HEK293 (cell line): ENCODE data around the gene NPHP4.

Experiments used
- CTCF ChIA-PET: fragments of 350-600 bp; formaldehyde crosslinking; extraction: SDS; loops from one replicate; lab custom pipeline; 2021; ENCODE audit warnings: antibody characterized with exemption; lab: Yijun Ruan, JAX
- POLR2A ChIA-PET: fragments of 300-600 bp; formaldehyde crosslinking; extraction: SDS; loops from one replicate; lab custom pipeline; 2020; ENCODE audit warnings: antibody characterized with exemption, inconsistent platforms; lab: Yijun Ruan, JAX
- H3K27ac ChIP-seq: fragments of 200-500 bp; sonication (Bioruptor generic); 2 replicates; pipeline ENCODE4 v1.5.1; 2014; ENCODE audit warnings: low read depth, low read length, control low read depth, inconsistent platforms; ENCODE audit errors: extremely low read depth
- H3K36me3 ChIP-seq, 2 experiments: fragments of 200-500 bp in 1 of 2; sonication (Bioruptor generic) in 1 of 2; 1 replicate in 1 of 2; 2 replicates in 1 of 2; pipeline ENCODE4 v1.5.1; 2014 to 2017; ENCODE audit warnings: inconsistent platforms in 2 of 2, low read length in 2 of 2; ENCODE audit not compliant: control insufficient read depth in 2 of 2, insufficient read depth in 1 of 2
- H3K4me1 ChIP-seq: fragments of 200-500 bp; sonication (Bioruptor generic); 2 replicates; pipeline ENCODE4 v1.5.1; 2014; ENCODE audit warnings: mild to moderate bottlenecking, low read length, inconsistent platforms; ENCODE audit not compliant: control insufficient read depth, insufficient read depth
- H3K4me3 ChIP-seq: 2 replicates; pipeline ENCODE4 v1.5.1; 2011; ENCODE audit warnings: low read depth, mild to moderate bottlenecking, control low read depth, low read length, moderate library complexity
- H3K9me3 ChIP-seq: fragments of 200-500 bp; sonication (Bioruptor generic); 2 replicates; pipeline ENCODE4 v1.5.1; 2014; ENCODE audit warnings: low read depth, low read length, inconsistent platforms; ENCODE audit not compliant: control insufficient read depth, insufficient read depth
- BCL11B ChIP-seq: fragments of 450-650 bp; formaldehyde crosslinking; IDR thresholded peaks from 2 replicates; pipeline ENCODE4 v1.5.1; 2016; ENCODE audit warnings: low read depth, missing biosample characterization, missing genetic modification characterization
- GLI2 ChIP-seq: fragments of 450-650 bp; formaldehyde crosslinking; IDR thresholded peaks from 2 replicates; pipeline ENCODE4; 2017; ENCODE audit warnings: missing biosample characterization, missing genetic modification characterization, low read depth, borderline replicate concordance
- GLIS1 ChIP-seq: fragments of 450-650 bp; formaldehyde crosslinking; IDR thresholded peaks from 2 replicates; pipeline ENCODE4 v1.5.1; 2016; ENCODE audit warnings: missing biosample characterization, missing genetic modification characterization
- RBAK ChIP-seq: fragments of 450-650 bp; formaldehyde crosslinking; IDR thresholded peaks from 2 replicates; pipeline ENCODE4 v1.5.1; 2016; ENCODE audit warnings: missing biosample characterization, missing genetic modification characterization
- ZFP37 ChIP-seq: fragments of 450-650 bp; formaldehyde crosslinking; IDR thresholded peaks from 2 replicates; pipeline ENCODE4 v1.5.1; 2016; ENCODE audit warnings: missing biosample characterization, missing genetic modification characterization
- ZNF121 ChIP-seq: fragments of 450-650 bp; formaldehyde crosslinking; IDR thresholded peaks from 2 replicates; pipeline ENCODE4 v1.5.1; 2016; ENCODE audit warnings: missing biosample characterization, missing genetic modification characterization
- ZNF146 ChIP-seq: fragments of 450-650 bp; formaldehyde crosslinking; IDR thresholded peaks from 2 replicates; pipeline ENCODE4 v1.5.1; 2016; ENCODE audit warnings: missing biosample characterization, missing genetic modification characterization
- ZNF211 ChIP-seq: fragments of 450-650 bp; formaldehyde crosslinking; IDR thresholded peaks from 2 replicates; pipeline ENCODE4 v1.5.1; 2016; ENCODE audit warnings: low read depth, missing biosample characterization, missing genetic modification characterization
- ZNF274 ChIP-seq, 2 experiments: fragments of 200-500 bp in 1 of 2; fragments of 450-650 bp in 1 of 2; sonication (Bioruptor generic) in 1 of 2; formaldehyde crosslinking in 1 of 2; IDR thresholded peaks; 2 replicates each; pipeline versions ENCODE4 v1.5.1 to v1.6.1; 2014 to 2016; ENCODE audit warnings: borderline replicate concordance in 1 of 2, inconsistent platforms in 1 of 2, low read length in 1 of 2, missing biosample characterization in 1 of 2, missing genetic modification characterization in 1 of 2
- ZNF423 ChIP-seq: fragments of 450-650 bp; formaldehyde crosslinking; IDR thresholded peaks from 2 replicates; pipeline ENCODE4 v1.5.1; 2016; ENCODE audit warnings: missing biosample characterization, missing genetic modification characterization
- ZNF514 ChIP-seq: fragments of 450-650 bp; formaldehyde crosslinking; IDR thresholded peaks from 2 replicates; pipeline ENCODE4 v1.5.1; 2016; ENCODE audit warnings: missing biosample characterization, missing genetic modification characterization
- ZNF529 ChIP-seq: fragments of 450-650 bp; formaldehyde crosslinking; IDR thresholded peaks from 2 replicates; pipeline ENCODE4 v1.5.1; 2017; ENCODE audit warnings: missing genetic modification characterization, missing biosample characterization; ENCODE audit not compliant: insufficient replicate concordance
- ZNF560 ChIP-seq: fragments of 450-650 bp; formaldehyde crosslinking; IDR thresholded peaks from 2 replicates; pipeline ENCODE4 v1.5.1; 2017; ENCODE audit warnings: missing biosample characterization, missing genetic modification characterization, borderline replicate concordance
- ZNF610 ChIP-seq: fragments of 450-650 bp; formaldehyde crosslinking; IDR thresholded peaks from 2 replicates; pipeline ENCODE4 v1.5.1; 2016; ENCODE audit warnings: missing biosample characterization, missing genetic modification characterization, borderline replicate concordance
- ZNF623 ChIP-seq: fragments of 450-650 bp; formaldehyde crosslinking; IDR thresholded peaks from 2 replicates; pipeline ENCODE4 v1.5.1; 2016; ENCODE audit warnings: missing biosample characterization, missing genetic modification characterization
- ZNF768 ChIP-seq: fragments of 450-650 bp; formaldehyde crosslinking; IDR thresholded peaks from 2 replicates; pipeline ENCODE4 v1.5.1; 2018; ENCODE audit warnings: missing biosample characterization, mild to moderate bottlenecking, missing genetic modification characterization
- ZSCAN16 ChIP-seq: fragments of 450-650 bp; formaldehyde crosslinking; IDR thresholded peaks from 2 replicates; pipeline ENCODE4 v1.5.1; 2016; ENCODE audit warnings: missing biosample characterization, missing genetic modification characterization
- ZXDB ChIP-seq: fragments of 450-650 bp; formaldehyde crosslinking; IDR thresholded peaks from 2 replicates; pipeline ENCODE4 v1.5.1; 2016; ENCODE audit warnings: missing biosample characterization, missing genetic modification characterization
- TF ChIP-seq, protein P1 (sequence below): fragments of 450-650 bp; formaldehyde crosslinking; IDR thresholded peaks from 2 replicates; pipeline ENCODE4 v1.5.1; 2016; ENCODE audit warnings: missing biosample characterization, missing genetic modification characterization

The NPHP4 gene

DNA sequence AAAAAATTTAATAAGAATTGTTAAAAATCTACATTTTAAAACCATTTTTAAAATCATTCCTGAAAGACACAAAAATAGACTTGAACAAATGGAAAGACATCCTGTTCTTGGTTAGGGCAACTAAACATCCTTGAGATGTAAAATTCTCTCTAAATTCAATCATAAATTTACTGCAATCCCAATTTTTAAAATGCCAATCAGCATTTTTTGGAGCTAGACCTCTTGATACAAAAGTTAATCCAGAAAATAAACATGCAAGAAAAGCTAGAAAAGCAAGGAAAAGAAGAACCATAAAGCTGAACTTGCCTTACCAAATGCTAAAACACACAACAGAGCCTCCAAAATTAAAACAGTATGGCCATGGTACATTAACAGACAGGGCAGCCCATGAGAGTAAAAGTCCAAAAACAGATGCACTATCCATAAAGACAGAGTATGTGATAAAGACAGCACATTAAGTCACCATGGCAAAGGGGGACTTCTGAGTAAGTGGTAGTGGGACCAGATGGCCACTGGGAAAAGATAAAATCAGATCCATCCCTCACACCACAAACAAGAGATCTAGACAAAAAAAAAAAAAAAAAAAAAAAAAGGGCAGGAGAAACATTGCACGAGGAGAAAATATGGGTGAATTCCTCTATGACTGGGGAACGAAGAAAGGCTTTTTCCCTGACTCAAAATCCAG, 51.4 kb downstream of the NPHP4 start:
- TF ChIP-seq ZNF121 (tag by site-specific recombination) = no peak
- no peak for TF ChIP-seq ZFP37 (tag by site-specific recombination)
- TF ChIP-seq, protein P1, sequence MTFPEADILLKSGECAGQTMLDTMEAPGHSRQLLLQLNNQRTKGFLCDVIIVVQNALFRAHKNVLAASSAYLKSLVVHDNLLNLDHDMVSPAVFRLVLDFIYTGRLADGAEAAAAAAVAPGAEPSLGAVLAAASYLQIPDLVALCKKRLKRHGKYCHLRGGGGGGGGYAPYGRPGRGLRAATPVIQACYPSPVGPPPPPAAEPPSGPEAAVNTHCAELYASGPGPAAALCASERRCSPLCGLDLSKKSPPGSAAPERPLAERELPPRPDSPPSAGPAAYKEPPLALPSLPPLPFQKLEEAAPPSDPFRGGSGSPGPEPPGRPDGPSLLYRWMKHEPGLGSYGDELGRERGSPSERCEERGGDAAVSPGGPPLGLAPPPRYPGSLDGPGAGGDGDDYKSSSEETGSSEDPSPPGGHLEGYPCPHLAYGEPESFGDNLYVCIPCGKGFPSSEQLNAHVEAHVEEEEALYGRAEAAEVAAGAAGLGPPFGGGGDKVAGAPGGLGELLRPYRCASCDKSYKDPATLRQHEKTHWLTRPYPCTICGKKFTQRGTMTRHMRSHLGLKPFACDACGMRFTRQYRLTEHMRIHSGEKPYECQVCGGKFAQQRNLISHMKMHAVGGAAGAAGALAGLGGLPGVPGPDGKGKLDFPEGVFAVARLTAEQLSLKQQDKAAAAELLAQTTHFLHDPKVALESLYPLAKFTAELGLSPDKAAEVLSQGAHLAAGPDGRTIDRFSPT (tag by site-specific recombination) = no peak
- TF ChIP-seq ZNF211 (tag by site-specific recombination) = no peak
- TF ChIP-seq ZNF274 (IDR thresholded peaks at IDR 0.05; ENCODE audit: low read length) = no peak
- TF ChIP-seq ZNF274 (tag by site-specific recombination; IDR thresholded peaks at IDR 0.05; ENCODE audit: borderline replicate concordance) = no peak
- no peak for TF ChIP-seq ZNF610 (tag by site-specific recombination)
- TF ChIP-seq ZNF768 = no peak
- no peak for TF ChIP-seq GLIS1 (tag by site-specific recombination)
- no peak for TF ChIP-seq ZSCAN16 (tag by site-specific recombination)
- no peak for TF ChIP-seq GLI2 (tag by site-specific recombination)
- no peak for TF ChIP-seq ZNF423 (tag by site-specific recombination)
- no peak for TF ChIP-seq RBAK
- TF ChIP-seq ZNF146 (tag by site-specific recombination) = no peak
- TF ChIP-seq ZNF529 (tag by site-specific recombination) = no peak
- no peak for TF ChIP-seq BCL11B (tag by site-specific recombination)
- TF ChIP-seq ZNF560 (tag by site-specific recombination) = no peak
- POLR2A ChIA-PET = no interaction called here

DNA sequence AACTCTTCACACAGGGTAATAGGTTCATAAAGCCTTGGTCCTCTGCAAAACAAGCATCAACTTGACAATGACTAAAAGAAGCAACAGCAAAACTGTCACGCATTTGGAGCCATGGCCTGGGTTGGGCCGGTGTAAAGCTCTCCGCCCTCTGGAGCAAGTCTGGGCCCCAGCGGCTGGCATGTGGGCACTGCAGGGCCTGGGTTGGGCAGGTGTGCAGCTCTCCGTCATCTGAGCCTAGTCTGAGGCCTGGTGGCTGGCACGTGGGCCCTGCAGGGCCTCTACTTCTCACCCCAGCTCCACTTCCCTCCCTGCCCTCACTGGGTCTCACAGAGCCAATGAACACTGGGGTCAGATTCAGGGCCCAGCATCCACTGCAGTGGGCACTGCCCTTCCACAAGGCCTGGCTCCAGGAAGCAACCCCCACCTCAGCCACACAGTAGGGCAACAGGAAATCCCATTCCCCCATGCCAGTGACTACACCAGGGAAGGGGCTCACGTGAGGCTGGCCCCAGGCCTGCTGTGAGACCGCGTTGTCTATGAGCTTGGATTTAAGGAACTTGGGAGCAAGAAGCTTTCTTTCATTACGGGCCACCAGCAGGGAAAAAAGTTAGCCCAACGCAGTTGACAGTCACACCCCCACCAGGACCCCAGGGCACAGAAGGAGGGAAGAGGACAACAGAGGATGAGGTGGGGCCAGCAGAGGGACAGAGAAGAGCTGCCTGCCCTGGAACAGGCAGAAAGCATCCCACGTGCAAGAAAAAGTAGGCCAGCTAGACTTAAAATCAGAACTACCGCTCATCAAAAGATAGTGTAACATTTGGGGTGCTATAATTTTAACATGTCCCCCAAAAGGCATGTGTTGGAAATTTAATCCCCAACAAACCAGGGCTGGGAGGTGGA, 52.7 kb downstream of the NPHP4 start:
- H3K4me3 ChIP-seq = no peak overlapping the region
- no peak for TF ChIP-seq ZNF623 (tag by site-specific recombination)
- TF ChIP-seq ZNF514 = no peak
- no peak for TF ChIP-seq ZXDB
- ChIA-PET CTCF (interaction anchor here (0.7 kb wide), 1 partner anchor 10 kb away, joined by 4 read pairs; no protein-coding TSS in a partner anchor), POLR2A (no interaction called here)
- H3K36me3 ChIP-seq = peaks cover 0 to 29% of the 10 kb centered on the region in 2 experiments; a peak in 1 of 3 replicates
- no peak overlapping the region for H3K27ac ChIP-seq
- H3K9me3 ChIP-seq = no peaks in the 10 kb centered on the region
- H3K4me1 ChIP-seq = no peaks in the 10 kb centered on the region

More for the DNA sequence above, 51.4 kb downstream of the NPHP4 start:
- H3K4me1 ChIP-seq = no peaks in the 10 kb centered on the region
- CTCF ChIA-PET = interaction anchor here (0.6 to 0.8 kb wide), 2 partner anchors 40 to 195 kb away, joined by 3 to 5 read pairs; no protein-coding TSS in a partner anchor
- no peak overlapping the region for H3K4me3 ChIP-seq
- no peaks in the 10 kb centered on the region for H3K9me3 ChIP-seq
- peaks cover 0 to 39% of the 10 kb centered on the region in 2 experiments; a peak in 1 of 3 replicates for H3K36me3 ChIP-seq
- no peak overlapping the region for H3K27ac ChIP-seq
